NCI-H2227 (cell line): Measurements from ENCODE around the gene TBX3.

Experiments
- DNase-seq: peaks from one replicate; lab custom pipeline; 2025; ENCODE audit not compliant: unreplicated experiment; lab: John Stamatoyannopoulos, UW

Gene TBX3

DNA sequence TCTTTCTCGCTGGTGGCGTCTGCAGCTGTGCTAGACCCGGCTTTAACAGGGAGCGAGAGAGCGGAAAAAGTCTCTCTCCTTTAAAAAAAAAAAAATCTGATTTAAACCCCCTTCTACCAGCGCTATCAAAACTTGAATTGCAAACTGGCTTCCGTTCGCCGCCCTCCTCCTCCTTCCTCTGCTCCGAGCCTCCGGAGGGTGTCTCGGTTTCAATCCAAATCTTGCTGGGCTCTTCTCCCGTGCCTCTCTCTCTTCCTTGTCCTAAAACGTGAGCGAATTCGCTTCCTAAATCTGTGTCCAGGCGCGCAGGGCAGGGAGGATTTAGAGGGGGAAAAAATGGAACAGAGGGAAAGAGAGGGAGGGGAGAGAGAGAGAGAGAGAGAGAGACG lies 272 bp downstream of the TBX3 start:
- no peak for DNase-seq

DNA sequence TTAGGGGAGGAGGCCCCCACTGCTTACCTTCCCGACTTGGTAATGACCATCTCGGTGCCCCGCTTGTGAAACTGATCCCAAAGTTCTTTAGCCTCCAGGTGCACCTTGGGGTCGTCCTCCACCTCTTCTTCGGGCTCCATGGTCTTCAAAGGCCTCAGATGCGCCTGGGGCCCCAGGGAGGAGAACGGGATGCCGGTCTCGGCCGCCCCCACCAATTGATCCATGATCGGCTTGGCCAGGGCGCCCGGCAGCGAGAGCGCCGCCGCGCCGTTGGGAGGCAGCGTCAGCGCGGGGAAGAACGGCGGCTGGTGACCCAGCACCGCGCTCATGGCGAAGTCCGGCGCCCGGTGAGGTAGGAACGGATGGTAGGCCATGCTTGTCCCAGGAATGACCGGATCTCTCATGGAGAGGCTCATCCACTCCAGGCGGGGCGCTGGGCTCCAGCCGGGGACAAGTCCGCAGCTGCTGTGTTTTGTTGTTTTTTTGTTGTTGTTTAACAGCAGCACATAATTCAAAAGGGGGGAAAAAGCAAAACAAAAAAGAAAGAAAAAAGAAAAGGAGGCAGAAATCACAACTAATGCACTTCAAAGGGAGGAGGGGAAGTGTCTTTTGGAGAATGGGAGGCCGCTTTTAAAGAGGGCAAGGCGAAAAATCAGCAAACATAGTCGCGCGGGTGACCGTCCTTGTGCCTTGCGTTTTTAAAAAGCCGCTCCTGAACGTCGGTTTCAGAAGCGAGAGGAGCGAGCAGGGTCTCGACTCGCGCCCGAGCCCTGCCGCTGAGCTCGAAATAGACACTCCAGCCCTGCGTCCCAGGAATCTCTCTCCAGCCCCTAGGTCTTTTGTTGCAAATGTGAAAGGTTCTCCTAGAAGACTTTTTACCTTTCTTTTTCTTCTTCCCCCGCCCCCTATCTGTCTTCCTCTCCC lies 928 bp downstream of the TBX3 start:
- no peak for DNase-seq

DNA sequence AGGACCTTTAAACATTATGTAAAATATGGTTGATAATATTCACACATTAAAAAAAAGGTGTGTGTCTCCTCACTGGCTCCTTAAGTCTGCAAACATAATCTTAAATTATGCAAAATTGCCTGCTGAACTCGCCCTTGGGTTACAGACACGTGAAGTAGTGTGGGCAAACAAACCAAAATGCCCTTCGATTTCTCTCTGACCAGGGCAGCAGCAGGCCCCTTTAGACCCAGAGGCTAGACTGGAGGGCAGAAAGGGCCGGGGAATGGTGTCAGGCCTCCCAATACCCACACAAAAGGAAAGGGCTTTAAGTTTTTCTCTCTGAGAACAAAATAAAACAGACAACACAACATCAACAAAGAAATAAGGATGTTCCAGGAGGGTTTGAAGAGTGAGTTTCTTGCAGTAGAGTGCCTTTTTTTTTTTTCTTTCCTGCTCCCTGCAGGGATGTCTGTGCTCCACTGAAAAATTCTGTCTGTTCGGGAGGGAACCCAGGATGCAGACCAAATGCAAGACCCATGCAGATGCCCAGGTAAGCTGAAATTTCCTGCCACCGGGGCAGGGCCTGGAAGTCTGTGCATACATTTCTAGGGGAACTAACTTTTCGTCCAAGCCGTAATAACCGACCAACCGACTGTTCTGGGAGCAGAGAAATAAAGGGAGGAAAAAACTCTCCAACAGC lies 1.7 kb downstream of the TBX3 start:
- no peak for DNase-seq

DNA sequence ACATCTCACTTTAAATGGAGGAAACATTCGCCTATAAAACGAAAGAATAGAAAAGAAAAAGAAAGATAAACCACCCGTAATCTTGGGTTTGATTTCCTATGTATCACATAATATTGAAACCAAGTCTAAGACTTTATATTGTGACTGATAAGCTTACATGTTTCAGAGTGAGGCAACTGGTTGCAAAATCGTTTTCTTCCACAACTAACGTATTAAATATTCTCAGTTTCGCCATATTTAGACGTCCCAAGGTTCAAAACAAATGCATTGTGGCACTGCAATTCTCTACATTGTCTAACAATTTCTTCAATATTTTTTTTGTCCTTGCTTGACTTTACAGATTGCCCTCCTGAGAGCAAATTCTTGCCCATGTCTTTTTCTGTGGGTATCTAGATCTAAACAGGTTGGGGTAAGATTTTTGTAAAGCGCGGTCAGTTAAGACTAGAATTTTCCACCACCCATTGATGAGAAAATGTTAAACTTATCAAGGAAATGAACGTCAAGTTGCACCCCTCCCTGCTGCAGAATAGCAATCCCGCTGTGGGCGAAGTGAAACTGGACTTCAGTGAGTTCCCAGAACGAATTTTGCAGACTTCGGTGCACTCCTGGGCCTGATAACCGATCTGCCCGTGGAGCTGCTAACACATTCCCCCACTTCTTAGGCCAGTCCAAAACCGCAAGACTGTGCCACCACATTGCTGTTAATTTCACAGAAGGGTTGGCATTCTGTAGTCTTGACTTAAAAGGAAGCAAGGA lies 2.7 kb downstream of the TBX3 start:
- no peak for DNase-seq

DNA sequence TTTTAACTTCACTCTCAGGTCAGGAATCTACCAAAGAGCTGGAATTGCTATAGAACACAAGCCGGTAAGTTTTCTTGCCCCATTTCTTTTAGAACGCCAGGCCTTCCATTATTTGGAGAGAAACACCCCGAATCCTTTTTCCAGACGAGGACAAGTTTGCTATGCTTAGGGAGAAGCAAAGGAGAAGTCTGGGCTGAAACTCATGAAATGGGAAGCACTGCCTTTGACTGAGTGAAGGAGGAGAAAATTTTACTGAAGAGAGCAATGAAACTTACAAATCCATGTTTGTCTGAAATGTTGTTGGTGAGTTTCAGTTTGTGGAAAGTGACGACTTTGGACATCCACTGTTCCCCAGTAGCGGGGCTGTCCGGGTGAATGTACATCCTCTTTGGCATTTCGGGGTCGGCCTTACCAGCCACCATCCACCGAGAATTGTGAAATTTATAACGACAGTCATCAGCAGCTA lies 3.3 kb downstream of the TBX3 start:
- DNase-seq: no peak

DNA sequence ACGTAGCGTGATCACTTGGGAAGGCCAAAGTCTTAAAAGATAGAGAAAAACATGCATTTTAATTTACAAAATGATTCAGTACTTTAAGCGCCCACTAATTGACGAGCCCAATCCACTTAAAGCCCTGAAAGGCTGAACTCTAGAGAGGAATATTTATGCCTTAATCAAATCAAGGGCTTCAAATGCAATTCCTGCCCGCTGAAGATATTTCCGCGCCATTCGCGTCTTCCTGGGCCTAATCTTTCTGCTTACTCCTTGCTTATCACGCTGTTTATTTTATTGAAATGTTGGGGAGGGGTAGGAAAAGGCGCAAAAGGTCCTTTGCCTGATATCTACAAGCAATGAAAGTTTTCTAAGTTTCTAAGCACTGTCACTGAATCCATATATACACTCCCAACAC lies 4.0 kb downstream of the TBX3 start:
- no peak for DNase-seq

DNA sequence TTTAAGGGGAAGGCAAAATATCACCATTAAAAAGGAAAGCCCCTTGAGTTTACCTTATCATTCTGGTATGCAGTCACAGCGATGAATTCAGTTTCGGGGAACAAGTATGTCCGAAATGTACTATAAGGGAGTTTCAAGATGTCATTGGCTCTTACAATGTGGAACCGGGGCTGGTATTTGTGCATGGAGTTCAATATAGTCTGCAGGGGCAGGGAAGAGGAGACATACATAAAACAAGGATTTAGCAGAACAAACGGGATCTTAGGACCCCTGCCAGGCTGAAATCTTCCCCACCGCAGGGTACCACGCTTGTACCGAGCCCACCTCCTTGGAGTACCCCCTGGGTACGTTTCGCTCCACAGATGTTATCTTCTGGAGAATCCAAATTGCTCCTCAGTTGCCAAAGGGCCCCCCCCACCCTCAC lies 4.5 kb downstream of the TBX3 start:
- no peak for DNase-seq

DNA sequence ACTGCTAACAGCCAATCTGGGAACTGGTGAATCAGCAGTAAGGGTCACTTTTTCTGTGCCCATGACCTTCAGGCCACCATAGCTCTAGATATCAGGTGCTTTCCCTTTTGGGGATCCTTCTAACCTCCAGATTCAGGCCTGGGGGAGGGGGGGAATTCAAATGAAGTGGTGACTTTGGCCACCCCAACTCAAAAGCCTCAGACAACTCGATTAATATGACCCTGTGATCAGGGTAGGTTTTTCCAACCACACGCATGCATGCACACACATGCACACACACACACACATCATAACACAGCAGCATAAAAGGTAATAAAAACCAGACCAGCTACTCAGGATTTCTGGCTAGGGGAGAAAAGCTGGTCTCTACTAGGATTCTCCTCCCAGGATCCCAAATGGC lies 5.3 kb downstream of the TBX3 start:
- no peak for DNase-seq

DNA sequence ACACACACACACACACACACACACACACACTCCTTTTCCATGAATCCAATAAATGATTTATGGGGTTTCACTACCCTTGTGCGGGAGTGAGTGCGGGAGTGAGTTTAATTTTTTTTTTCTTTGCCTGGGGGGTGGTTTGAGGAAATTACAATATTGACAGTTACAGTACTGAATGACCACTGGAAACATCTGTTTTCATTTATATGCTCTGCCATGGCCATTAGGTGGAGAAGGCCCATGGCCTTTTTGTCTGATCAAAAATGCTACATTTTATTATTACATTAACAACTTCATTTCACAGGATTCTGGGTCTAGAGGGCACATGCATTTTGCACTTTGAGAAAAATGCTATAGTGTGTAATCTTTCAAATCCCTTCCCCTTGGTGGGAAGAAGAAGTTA lies 5.9 kb downstream of the TBX3 start:
- no peak for DNase-seq

DNA sequence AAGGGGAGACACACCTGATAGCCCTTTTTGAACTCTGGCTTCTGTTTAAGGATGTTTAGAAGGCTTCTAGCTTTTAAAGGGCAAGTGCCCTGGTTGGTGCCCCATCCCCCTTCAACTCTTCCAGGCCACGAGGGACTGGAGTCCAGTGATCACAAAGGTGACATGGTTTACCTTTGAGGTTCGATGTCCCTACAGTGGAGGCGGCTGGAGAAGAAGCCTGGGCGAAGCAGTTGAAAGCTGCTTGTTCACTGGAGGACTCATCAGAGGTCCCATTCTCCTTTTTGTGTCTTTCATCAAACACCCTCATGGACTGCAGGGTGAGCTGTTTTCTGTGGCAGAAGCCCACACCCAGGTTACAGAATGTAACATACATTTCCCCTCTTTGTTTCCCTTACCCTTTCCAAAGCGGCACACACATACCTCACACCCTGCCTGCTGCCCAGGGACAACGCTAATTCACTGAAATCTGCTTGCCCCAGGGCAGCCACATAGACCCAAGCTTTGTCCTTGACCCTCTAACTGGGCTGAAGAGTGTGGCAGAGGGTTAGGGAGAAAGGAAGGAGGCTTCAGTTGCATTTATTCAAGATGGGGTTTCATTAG lies 7.7 kb downstream of the TBX3 start:
- no peak for DNase-seq

DNA sequence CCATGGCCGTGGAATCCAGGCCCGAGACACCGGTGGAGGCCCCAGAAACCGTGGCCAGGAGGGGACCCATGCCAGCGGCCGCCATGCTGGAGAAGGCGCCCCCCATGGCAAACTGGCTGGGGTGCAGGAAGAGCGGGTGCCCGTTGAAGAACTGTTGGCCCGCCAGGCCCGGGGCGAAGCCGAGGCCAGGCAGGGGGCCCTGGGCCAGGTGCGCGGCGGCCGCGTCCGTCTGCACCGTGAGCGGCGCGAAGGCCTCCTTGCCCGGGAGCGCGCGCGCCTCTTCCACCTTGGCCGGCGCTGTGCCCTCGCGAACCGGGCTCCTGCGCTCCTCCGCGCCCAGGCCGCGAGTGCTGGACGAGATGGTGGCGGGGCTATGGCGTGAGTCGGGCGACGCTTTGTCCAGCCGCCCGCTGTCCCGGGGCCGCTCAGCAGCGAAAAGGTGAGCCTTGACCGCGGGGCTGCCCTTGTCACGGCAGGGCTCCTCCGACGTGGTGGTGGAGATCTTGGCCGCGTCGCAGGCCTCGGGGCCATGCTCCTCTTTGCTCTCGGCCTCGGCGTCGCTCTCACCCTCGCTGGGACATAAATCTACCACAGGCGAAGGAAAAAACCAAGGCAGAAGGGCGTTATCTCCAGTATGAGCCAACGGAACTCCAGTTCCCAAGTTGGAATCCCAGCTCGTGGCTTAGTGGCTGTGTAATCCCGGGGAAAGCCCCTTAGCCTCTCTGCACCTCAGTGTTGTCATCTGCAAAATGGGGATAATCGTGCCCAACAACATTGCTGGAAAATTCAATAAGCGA lies 9.5 kb downstream of the TBX3 start:
- DNase-seq: no peak

DNA sequence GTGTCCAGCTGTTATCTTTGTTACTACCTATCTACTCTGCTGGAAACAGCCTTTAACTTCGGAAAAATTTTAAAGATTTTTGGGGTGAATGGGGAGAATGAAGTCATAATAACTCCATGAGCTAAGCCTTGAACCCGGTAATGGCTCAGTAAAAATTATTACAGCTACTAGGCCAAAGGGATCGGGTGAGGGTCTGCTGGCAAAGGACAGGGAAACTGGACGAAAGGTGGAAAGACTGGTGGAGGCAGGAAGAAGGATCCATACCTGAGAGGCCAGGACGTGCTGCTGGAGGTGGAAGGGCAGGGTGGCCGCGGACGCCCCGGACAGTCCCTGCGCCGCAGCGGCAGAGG lies 10.1 kb downstream of the TBX3 start:
- no peak for DNase-seq

DNA sequence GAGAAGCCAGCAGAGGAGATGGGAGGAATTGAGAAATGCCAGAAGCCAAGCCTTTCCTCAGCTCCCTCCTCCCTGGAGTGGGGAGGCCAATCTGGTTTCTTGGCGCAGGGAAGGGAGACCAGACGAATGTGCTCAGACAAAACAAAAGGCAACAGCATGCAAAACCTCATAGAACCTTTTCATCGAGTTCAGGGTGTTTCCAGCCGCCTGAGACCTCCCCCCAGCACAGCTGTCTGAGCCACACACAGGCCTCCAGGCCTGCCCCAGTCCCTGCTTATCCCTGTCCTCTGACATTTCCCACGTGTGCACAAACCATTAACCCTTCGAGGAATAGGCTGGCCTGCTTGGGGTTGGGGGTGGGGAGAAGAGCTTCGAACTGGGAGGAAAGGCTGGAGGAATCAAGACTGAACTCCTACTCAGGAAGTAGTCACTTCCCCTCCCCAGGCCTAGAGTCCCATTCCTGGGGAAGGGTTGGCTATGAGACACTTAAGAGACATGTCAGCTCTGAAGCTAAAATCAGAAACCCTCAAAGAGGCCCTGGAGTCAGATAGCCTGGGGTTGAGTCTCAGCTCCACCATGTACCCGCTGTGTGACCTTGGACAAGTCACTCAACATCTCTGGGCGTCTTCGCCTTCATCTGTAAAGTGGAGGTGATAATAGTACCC lies 10.7 kb downstream of the TBX3 start:
- no peak for DNase-seq

DNA sequence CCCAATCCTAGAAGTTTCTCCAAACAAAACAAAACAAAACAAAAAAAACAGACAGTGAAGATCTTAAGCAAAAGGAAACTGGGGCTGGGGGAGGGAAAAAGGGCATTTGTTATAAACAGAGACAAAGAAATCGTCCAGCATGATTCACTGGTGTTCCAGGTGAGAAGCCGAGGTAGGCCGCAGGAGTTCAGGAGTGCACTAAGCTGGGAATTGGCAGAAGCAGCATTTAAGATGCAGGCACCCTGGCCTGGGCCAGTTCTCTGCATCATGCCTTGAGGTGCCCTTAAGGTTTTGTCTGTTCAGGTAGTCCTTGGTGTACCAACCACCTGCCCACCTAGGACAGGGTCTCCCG lies 11.2 kb downstream of the TBX3 start:
- no peak for DNase-seq

DNA sequence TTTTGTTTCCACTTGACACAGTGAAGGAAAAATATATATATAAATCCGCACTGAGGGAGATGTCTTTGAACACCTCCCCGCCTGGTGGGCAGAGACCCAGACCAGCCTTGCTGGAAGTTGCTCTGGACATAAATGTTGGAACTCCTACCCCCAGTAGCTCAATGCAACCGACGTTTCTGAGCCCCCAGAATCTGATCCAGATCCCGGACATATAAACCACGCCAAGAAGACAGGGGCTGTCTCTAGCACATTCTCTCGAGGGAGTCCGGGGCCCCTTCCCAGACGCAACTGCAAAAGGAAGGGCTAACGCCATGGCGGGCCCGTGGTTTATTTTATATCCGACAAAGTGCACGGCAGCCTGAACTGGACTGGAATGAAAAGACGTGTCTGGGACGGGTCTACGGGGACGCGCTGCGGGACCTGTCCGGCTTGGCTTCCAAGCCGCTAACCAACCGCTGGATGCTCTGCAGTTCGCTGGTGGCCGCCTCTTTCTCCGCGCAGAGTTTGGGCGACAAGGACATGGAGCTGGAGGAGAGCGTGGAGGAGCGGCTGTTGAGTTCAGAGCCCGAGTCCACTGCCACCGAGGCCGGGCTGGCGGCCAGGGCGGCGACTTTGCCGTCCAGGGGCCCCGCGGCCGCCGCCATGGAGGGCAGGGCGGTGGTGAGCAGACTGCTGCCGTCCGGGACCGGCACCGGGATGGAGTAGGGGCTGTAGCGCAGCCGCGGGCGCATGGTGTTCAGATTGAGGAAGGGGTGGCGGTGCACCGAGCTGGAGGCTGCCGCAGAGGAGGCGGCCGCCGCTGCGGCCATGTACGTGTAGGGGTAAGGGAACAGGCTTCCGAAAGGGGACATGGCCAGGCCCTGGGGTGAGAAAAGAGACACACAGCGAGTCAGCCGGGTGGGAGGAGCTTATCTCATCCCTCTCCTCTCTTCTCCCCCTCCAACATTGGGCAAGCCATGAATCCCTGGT lies 12.2 kb downstream of the TBX3 start:
- no peak for DNase-seq

DNA sequence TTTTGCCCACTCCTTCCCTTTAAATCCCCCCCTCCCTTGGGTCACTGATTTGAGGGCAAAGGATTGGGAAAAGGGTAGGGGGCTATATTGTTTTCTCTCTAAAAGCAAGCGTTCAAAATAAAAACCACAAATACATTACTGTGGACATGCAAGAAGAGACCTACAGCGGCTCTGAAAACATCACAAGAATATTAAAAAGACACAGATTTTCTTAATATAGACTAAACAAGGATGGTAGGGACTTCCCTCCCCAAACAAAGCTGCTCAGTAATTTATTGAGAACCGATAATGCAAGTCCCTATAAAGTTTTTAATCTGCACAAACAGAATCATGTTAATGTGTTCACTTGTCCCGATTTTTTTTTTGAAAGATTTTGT lies 12.9 kb downstream of the TBX3 start:
- no peak for DNase-seq

DNA sequence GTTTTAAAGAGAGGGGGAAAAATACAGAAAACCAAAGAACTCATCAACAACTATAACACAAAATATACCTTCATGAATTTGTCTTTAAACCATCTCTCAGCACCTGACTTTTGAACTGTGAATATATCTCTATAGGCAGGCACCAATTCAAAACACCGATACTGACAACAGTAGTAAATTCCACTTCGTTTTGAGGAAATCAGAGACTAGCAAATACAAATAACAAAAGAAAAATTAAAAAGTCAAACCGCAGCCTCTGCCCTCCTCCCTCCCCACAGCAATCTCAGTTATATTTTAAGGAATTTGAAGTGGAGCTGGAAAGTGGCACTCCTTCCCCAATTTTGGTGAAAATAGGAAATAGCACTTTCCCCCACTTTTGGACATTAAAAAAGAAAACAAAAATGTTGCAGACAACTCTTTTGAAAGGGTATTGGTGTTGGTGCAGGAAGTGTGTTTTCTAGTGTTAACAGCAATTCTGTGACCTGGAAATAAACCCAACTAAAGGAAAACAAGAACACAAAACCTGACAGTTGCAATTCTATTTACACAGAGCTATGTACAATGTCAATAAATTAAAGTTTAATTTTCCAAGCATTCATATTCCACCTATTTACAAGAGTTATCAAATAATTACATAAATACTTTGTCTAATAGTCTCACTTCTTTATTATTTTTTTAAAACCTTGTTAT lies 13.5 kb downstream of the TBX3 start:
- no peak for DNase-seq
